RWPE1 (cell line): ENCODE data around the gene CNN1.

ENCODE experiments used
- CTCF ChIA-PET: fragments of 350-600 bp; sonication (Branson Sonifier 250); formaldehyde crosslinking; extraction: SDS; loops from one replicate; lab custom pipeline; 2021; lab: Yijun Ruan, JAX
- POLR2A ChIA-PET: fragments of 400-600 bp; formaldehyde crosslinking; extraction: SDS; loops from one replicate; lab custom pipeline; 2020; ENCODE audit warnings: antibody characterized with exemption; ENCODE audit not compliant: low non-redundant PET; lab: Yijun Ruan, JAX
- DNase-seq: peaks from one replicate; pipeline ENCODE4 v3.0.0; 2012; ENCODE audit warnings: low spot score
- H3K27ac ChIP-seq: fragments of 450-650 bp; 2 replicates; pipeline ENCODE4 v1.5.1; 2017
- CTCF ChIP-seq: fragments of 450-650 bp; conservative IDR thresholded peaks from 2 replicates; pipeline ENCODE4 v1.5.1; 2017; ENCODE audit warnings: low read depth, mild to moderate bottlenecking

CNN1 gene

GRCh38 chr19:11538232-11539036 is at the start of gene CNN1:
CNN1 (plus strand) TSS chr19:11538851; CDS start chr19:11538928, 77 bp downstream.
- no peak within 1 kb of the TSS for H3K27ac ChIP-seq
- TF ChIP-seq CTCF = no peak
- CTCF ChIA-PET = interaction anchor here (0.6 kb wide), 1 partner anchor 85 kb away, joined by 4 read pairs; no protein-coding TSS in a partner anchor
- DNase-seq = no peak
- POLR2A ChIA-PET = no interaction called here

- CTCF ChIA-PET = interaction anchor here (0.7 kb wide), 1 partner anchor 146 kb away, joined by 3 read pairs; no protein-coding TSS in a partner anchor
- no peak for TF ChIP-seq CTCF
- POLR2A ChIA-PET = no interaction called here
- DNase-seq = no peak
- H3K27ac ChIP-seq = no peak overlapping the region; the same call in 1 of the 2 replicates
These were observed 49.3 kb upstream of the CNN1 start for GRCh38 chr19:11489378-11489777.

- ChIA-PET POLR2A (no interaction called here), CTCF (no interaction called here)
These were observed 43.9 kb upstream of the CNN1 start for GRCh38 chr19:11494634-11495285.

GRCh38 chr19:11495481-11495880 is 43.2 kb upstream of the CNN1 start:
- CTCF ChIA-PET = interaction anchor here (1.0 kb wide), 1 partner anchor 12 kb away, joined by 4 read pairs; no protein-coding TSS in a partner anchor
- no peak for TF ChIP-seq CTCF

More at GRCh38 chr19:11494634-11495285, 43.9 kb upstream of the CNN1 start:
- no peak overlapping the region for H3K27ac ChIP-seq
- TF ChIP-seq CTCF = no peak
- no peak for DNase-seq

GRCh38 chr19:11495885-11496284 is 42.8 kb upstream of the CNN1 start:
- ChIA-PET CTCF (interaction anchor here (1.0 kb wide), 1 partner anchor 13 kb away, joined by 4 read pairs; no protein-coding TSS in a partner anchor), POLR2A (no interaction called here)
- no peak for DNase-seq
- H3K27ac ChIP-seq = peak overlapping the region; percentile 23
- no peak for TF ChIP-seq CTCF

More at GRCh38 chr19:11495481-11495880, 43.2 kb upstream of the CNN1 start:
- POLR2A ChIA-PET = no interaction called here
- H3K27ac ChIP-seq = peak overlapping the region; percentile 23
- DNase-seq = no peak
